SW480 (cell line): Measurements from ENCODE around the gene ACACB.
"Not testable (repeated sequence)": the region's sequence is repeated elsewhere in the genome, so short reads cannot be mapped to it uniquely, and the experiment has no call there.

ENCODE experiments used
- DNase-seq: peaks from one replicate; pipeline ENCODE4 v3.0.0-alpha.2; 2016; ENCODE audit warnings: low spot score

The ACACB gene

DNA sequence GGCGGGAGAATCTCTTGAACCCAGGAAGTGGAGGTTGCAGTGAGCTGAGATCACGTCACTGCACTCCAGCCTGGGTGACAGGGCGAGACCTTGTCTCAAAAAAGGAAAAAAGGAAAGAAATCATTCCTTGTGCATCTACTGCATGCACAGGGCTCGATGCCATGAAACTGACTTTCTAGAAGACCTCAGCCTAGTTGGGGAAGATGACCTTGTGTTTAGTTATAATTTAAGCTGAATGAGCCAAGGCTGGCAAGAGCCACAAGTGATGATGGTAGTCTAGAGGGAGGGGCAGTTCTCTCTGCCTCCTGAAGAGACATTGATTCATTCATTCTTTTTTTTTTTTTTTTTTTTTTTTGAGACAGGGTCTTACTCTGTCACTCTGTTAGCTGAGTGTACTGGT is 24.2 kb downstream of the ACACB start:
- no peak for DNase-seq

GRCh38 chr12:109144224-109144623 is 27.8 kb downstream of the ACACB start:
- DNase-seq, result no peak

GRCh38 chr12:109147126-109147525 is 30.7 kb downstream of the ACACB start:
- DNase-seq, result not testable (repeated sequence)

DNA sequence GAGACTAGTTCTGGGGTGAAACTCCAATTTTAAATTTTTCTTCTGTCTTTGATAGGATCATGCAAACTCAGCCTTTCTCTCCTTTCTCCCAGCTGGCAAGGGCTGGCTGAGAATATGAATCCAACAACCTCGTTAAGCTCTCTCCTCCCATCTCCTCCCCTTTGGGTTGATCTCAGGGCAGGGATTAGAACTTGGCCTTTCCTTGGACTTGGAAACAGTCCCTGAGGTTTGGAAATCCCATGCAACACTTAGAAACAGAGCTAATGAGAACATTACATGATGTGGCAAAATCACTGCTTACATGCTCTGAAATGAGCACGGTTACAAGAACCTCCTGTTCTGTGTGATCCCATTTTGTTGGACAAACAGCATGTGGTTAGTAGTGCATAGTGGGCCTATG is 31.6 kb downstream of the ACACB start:
- no peak for DNase-seq

GRCh38 chr12:109150124-109150640 is 33.8 kb downstream of the ACACB start:
- DNase-seq, result no peak

- no peak for DNase-seq
Measured at GRCh38 chr12:109151457-109151856, 35.1 kb downstream of the ACACB start.

- no peak for DNase-seq
Measured at GRCh38 chr12:109153821-109154441, 37.5 kb downstream of the ACACB start.

DNA sequence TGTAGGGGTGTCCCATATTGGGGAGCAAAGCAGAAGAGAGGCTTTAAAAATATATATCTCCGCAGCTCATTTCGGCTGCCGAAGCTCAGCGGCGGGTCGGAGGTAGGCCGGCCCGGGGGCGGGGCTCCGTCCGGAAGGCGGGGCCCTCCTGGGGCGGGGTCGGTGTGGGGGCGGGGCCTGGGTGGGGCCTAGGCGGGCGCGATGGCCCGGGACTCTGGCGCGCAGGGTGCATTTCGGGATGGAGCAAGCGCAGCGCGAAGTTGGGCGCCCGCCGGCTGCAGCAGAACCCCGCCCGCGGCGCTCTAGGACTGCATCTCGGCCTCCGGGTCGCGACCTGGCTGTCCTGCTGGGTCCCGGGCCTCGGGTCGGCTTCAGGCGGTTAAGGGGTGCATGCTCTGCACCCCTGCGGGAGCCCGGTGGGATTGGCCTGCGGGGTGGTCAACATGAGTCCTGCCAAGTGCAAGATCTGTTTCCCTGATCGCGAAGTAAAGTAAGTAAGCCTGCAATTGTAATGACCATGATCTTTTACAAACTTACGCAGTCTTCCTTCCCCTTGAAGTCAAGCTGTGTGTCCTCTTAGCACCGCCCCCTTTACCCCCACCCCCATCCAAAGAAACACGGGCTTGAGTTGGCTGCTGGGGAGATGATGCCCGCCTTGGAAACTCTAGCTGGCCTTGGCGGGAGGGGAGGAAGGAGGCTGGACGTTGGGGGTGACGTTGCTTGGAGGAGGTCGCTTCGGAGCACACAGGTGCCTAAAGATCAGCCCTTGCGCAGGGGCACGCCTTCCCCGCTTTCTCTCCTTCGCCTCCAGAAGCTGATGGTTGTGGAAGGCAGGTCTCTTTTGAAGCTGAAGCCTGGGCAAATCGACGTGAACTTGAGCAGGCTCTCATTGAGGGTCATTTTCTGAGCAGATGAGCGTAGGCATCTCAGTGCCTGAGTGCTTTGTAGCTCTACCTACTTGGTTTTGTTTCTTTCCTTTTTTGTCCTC is 38.4 kb downstream of the ACACB start:
- DNase-seq, result peak; percentile 77

- no peak for DNase-seq
Measured at GRCh38 chr12:109156036-109156435, 39.6 kb downstream of the ACACB start.

GRCh38 chr12:109156586-109156985 is 40.2 kb downstream of the ACACB start:
- DNase-seq, result no peak

GRCh38 chr12:109157986-109158385 is 41.6 kb downstream of the ACACB start:
- DNase-seq, result no peak

DNA sequence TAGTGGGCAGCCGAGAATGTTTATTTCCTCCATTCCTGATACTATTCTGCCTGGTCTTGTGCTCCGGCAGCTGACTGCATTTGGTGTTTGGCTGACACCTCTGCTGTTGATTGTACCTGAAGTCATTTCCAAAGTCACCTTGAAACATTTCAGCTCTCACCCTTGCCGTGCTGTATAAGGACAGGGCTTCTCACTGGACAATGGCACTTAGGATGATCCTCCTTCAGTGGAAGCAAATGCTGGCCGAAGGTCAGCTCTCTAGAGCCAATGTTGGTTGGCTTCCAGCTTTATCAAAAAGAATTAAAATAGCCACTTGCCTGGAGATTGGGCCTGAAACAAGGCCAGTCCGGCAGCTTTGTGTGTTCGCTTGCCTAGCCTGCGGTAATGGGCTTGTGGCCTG is 44.0 kb downstream of the ACACB start:
- no peak for DNase-seq

DNA sequence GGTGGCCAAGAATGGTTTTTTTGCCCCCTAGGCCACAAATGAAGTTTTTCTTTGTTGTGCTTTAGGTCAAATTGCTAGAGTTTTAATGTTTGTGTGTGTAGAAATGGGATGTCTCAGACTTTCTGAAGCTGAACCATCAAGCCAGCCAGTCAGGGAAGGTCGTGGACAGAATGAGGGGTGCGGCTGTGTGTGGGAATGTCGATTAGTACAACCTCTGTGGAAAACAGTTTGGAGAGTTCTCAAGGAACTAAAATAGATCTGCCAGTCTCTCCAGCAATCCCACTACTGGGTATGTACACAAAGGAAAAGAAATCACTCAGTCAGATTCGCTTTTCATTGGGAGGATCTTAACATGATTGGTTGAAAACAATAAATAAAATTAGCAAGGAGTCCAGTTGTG is 44.5 kb downstream of the ACACB start:
- DNase-seq, result no peak

DNA sequence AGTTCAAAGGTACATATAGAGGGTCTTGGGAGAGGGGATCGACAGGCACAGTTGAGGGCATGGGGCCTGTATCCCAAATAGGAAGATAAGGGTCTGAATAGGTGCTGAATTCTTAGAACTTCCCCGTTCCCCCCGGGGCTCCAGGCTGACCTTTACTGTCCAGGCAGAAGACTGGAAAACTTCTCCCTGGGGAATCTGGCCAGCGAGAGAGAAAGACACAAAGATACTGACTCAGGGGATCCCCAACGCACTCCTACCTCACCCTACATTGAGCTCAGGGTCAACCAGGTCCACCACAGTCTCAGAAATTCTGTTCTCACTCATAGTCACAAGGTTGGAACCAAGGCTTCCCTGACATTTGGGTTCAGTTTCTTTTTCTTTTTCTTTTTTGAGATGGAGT is 46.2 kb downstream of the ACACB start:
- DNase-seq, result no peak

DNA sequence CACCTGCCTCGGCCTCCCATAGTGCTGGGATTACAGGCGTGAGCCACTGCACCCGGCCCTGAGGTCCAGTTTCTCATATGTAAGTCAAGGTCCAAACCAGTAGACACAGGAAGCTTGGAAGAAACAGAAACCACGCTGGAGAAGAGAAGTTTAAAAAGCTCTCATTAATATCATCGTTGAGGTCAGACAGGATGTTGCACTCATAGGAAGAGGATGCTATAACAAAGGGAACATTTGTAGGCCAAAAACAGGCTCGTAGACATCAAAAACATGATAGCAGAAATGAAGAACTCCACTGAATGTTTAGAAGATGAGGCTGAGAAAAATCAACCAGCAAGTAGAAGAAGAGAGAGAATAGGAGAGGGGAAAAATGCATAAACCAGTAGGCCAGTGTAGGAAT is 46.8 kb downstream of the ACACB start:
- no peak for DNase-seq

- DNase-seq, result no peak
Measured at GRCh38 chr12:109165599-109165998, 49.2 kb downstream of the ACACB start.

GRCh38 chr12:109166371-109166770 is 50.0 kb downstream of the ACACB start:
- no peak for DNase-seq

- no peak for DNase-seq
Measured at GRCh38 chr12:109167781-109168180, 51.4 kb downstream of the ACACB start.

GRCh38 chr12:109169262-109169661 is 52.9 kb downstream of the ACACB start:
- no peak for DNase-seq

- DNase-seq, result no peak
Measured at GRCh38 chr12:109169686-109170085, 53.3 kb downstream of the ACACB start.

DNA sequence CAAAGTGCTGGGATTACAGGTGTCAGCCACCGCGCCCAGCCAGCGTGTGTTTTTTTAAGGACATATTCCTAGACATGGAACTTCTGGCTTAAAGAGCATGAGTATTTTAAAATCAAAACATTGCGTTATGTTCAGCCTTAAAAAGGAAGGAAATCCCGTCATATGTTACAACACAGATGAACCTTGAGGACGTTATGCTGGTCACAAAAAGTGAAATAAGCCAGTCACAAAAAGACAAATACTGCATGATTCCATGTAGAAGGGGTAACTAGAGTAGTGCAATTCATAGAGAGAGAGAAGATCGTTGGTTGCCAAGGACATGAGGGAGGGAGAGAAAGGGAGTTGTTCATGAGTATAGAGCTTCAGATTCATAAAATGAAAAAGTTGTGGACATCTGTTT is 53.9 kb downstream of the ACACB start:
- no peak for DNase-seq

GRCh38 chr12:109172787-109173186 is 56.4 kb downstream of the ACACB start:
- DNase-seq, result not testable (repeated sequence)
